ENCODE results near the gene CDK10.

Gene CDK10

GRCh38 chr16:89742948-89743347 lies 56.5 kb downstream of the CDK10 start:
- DNase-seq (ENCODE audit: low read depth), result no peak
- in situ Hi-C loops (cut with HindIII; ENCODE audit: low sequenced_read_pairs), result no loop called here
- no peak for TF ChIP-seq CTCF (IDR thresholded peaks at IDR 0.05; ENCODE audit: low read depth, low read length, missing control alignments)
- H3K4me3 ChIP-seq (ENCODE audit: low read depth, low read length), result no peak overlapping the region

GRCh38 chr16:89744813-89745212 lies 58.3 kb downstream of the CDK10 start:
- TF ChIP-seq CTCF (IDR thresholded peaks at IDR 0.05; ENCODE audit: low read depth, low read length, missing control alignments), result no peak
- H3K4me3 ChIP-seq (ENCODE audit: low read depth, low read length), result no peak overlapping the region
- DNase-seq (ENCODE audit: low read depth), result no peak
- in situ Hi-C loops (cut with HindIII; ENCODE audit: low sequenced_read_pairs), result no loop called here

Data from astrocyte of the cerebellum (primary cell).